Testis (tissue), 3 donors: ENCODE measurements around the gene STX16. TPM values are rescaled to one million over a fixed set of nuclear protein-coding genes. Genes with fewer than 3 reads are reported as not detected.

Experiments used
- DNase-seq: peaks from one replicate; pipeline ENCODE4 v3.0.0-alpha.2; 2019
- H3K27ac ChIP-seq, 2 donors: fragments of 200-600 bp; sonication (generic); one replicate each; pipeline ENCODE4 v1.5.1; 2019
- H3K27me3 ChIP-seq: fragments of 200-600 bp; sonication (generic); one replicate; pipeline ENCODE4 v1.5.1; 2019
- H3K36me3 ChIP-seq: fragments of 200-600 bp; sonication (generic); one replicate; pipeline ENCODE4 v1.5.1; 2017; ENCODE audit warnings: low read depth; ENCODE audit errors: missing control alignments
- H3K4me1 ChIP-seq: fragments of 200-600 bp; sonication (generic); one replicate; pipeline ENCODE4 v1.5.1; 2019
- H3K4me3 ChIP-seq, 2 donors: fragments of 200-600 bp; sonication (generic); one replicate each; pipeline ENCODE4 v1.5.1; 2017 to 2019
- H3K9me3 ChIP-seq: fragments of 200-600 bp; sonication (generic); one replicate; pipeline ENCODE4 v1.5.1; 2017
- POLR2A ChIP-seq: fragments of 450-650 bp; IDR thresholded peaks from one replicate; pipeline ENCODE4 v1.6.1; 2017; ENCODE audit warnings: antibody characterized with exemption, mild to moderate bottlenecking, moderate library complexity
- WGBS, 2 donors: methylation state at CpG; one replicate each; pipeline ENCODE4 v1.1.5; 2018; 5-methylcytosine and 5-hydroxymethylcytosine counted together
- intact Hi-C: fragments of 100-400 bp; cut with DNase I; formaldehyde crosslinking; loops from one replicate; pipeline ENCODE4 v1.15.1; 2023; ENCODE audit warnings: low total_unique reads
- polyA plus RNA-seq: library from polyadenylated mRNA; stranded (reverse); fragments of 350-450 nt; fragmentation: Illumina TruSeq; extraction: RNeasy Lipid Tissue Mini Kit (QIAGEN cat#74804); gene quantifications from one replicate; pipeline ENCODE4 v1.2.3, GENCODE V29; 2014; ENCODE audit warnings: low read depth, low replicate concordance; ENCODE audit not compliant: insufficient read depth
- total RNA-seq, 2 donors: library from RNA; depleted of rRNA; stranded (reverse); fragments of >200 nt; gene quantifications; one replicate each; pipeline ENCODE4 v1.2.3, GENCODE V29; 2016
- TF ChIP-seq, protein P1 (sequence below), 3 experiments: fragments of 450-650 bp in 2 of 3; fragments of 200-600 bp in 1 of 3; sonication (generic) in 1 of 3; IDR thresholded peaks; one replicate each; pipeline ENCODE4 v1.5.1; 2016 to 2019; ENCODE audit warnings: antibody characterized with exemption in 3 of 3, mild to moderate bottlenecking in 2 of 3, moderate library complexity in 1 of 3

STX16 gene
- total and polyA plus RNA-seq, 3 donors from 2014 or later = 79.3 to 124 (median 107) TPM

- intact Hi-C loops = loop anchor here (10.0 kb wide), 1 partner anchor 52 kb away; no protein-coding TSS in a partner anchor
- no peak for TF ChIP-seq POLR2A
- TF ChIP-seq, protein P1, sequence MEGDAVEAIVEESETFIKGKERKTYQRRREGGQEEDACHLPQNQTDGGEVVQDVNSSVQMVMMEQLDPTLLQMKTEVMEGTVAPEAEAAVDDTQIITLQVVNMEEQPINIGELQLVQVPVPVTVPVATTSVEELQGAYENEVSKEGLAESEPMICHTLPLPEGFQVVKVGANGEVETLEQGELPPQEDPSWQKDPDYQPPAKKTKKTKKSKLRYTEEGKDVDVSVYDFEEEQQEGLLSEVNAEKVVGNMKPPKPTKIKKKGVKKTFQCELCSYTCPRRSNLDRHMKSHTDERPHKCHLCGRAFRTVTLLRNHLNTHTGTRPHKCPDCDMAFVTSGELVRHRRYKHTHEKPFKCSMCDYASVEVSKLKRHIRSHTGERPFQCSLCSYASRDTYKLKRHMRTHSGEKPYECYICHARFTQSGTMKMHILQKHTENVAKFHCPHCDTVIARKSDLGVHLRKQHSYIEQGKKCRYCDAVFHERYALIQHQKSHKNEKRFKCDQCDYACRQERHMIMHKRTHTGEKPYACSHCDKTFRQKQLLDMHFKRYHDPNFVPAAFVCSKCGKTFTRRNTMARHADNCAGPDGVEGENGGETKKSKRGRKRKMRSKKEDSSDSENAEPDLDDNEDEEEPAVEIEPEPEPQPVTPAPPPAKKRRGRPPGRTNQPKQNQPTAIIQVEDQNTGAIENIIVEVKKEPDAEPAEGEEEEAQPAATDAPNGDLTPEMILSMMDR (IDR thresholded peaks at IDR 0.05) = no peak
- Histone ChIP-seq H3K36me3 (no peaks in the 10 kb centered on the region), H3K27ac (no peak overlapping the region), H3K4me3 (no peak overlapping the region), H3K9me3 (no peaks in the 10 kb centered on the region), H3K4me1 (peaks cover 19% of the 10 kb centered on the region), H3K27me3 (no peaks in the 10 kb centered on the region)
- DNase-seq = no peak
- WGBS, 2 donors = 51 to 58% methylated on average over 2 of the region's 2 CpGs
These were observed 5.7 kb downstream of the STX16 start for GRCh38 chr20:58656831-58657230.

DNA sequence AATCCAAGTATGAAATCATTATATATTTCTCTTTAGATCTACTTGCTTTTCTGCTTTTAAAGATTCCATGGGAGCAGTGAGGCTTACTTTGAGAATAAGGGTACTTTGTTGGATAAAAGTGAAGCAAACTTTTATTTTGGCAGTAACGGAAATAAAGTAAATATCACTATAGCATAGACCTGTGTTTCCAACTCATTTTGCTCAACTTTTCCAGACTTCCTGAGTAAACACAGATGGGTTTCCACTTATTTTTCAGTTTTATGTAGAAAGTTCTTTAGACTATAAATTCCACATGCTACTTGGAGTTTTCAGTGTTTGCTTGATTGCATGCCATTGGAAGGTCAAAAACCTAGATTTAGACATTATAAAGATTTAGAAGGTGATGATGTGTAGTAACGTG is 6.2 kb downstream of the STX16 start:
- WGBS, 2 donors = 82 to 88% methylated on average over 2 of the region's 2 CpGs
- TF ChIP-seq, protein P1 (IDR thresholded peaks at IDR 0.05) = no peak
- no peak for TF ChIP-seq POLR2A
- intact Hi-C loops = loop anchor here (10.0 kb wide), 1 partner anchor 52 kb away; no protein-coding TSS in a partner anchor
- H3K27ac ChIP-seq = no peak overlapping the region
- H3K27me3 ChIP-seq = no peaks in the 10 kb centered on the region
- no peaks in the 10 kb centered on the region for H3K9me3 ChIP-seq
- H3K36me3 ChIP-seq = no peaks in the 10 kb centered on the region
- DNase-seq = no peak
- peaks cover 19% of the 10 kb centered on the region for H3K4me1 ChIP-seq
- H3K4me3 ChIP-seq = no peak overlapping the region

DNA sequence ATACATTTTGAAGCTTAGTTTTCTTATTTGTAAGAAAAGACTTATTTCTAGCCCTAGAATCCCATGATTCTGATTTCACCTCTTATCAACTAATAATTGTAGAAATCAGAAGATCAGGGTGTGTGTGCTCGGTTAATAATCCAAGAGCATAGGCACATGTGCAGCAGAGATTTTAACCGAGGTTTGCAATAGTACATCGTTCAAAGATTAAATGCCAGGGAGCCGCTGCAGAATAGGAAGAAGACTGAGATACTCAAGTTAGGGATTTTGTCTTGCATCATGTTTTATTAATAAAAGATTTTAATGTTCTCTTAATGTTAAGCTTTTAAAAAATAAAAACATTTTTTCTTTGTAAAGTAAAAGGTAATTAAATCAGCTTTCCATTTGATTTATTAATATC is 6.9 kb downstream of the STX16 start:
- Histone ChIP-seq H3K4me1 (peaks cover 17% of the 10 kb centered on the region), H3K9me3 (no peaks in the 10 kb centered on the region), H3K36me3 (no peaks in the 10 kb centered on the region), H3K4me3 (no peak overlapping the region), H3K27me3 (no peaks in the 10 kb centered on the region), H3K27ac (no peak overlapping the region)
- intact Hi-C loops = loop anchor here (10.0 kb wide), 1 partner anchor 53 kb away; no protein-coding TSS in a partner anchor
- no peak for TF ChIP-seq POLR2A
- TF ChIP-seq, protein P1 (IDR thresholded peaks at IDR 0.05) = no peak
- no peak for DNase-seq
- 43 to 56% methylated on average over 4 of the region's 4 CpGs for WGBS, 2 donors

GRCh38 chr20:58658760-58659159 is 7.7 kb downstream of the STX16 start:
- peaks cover 10% of the 10 kb centered on the region for H3K4me1 ChIP-seq
- no peak for DNase-seq
- no peaks in the 10 kb centered on the region for H3K36me3 ChIP-seq
- H3K27me3 ChIP-seq = no peaks in the 10 kb centered on the region
- TF ChIP-seq, protein P1 (IDR thresholded peaks at IDR 0.05) = no peak
- no peak overlapping the region for H3K27ac ChIP-seq
- intact Hi-C loops = loop anchor here (10.0 kb wide), 1 partner anchor 54 kb away; no protein-coding TSS in a partner anchor
- WGBS, 2 donors = 72 to 87% methylated on average over 4 of the region's 4 CpGs
- no peak overlapping the region for H3K4me3 ChIP-seq
- no peaks in the 10 kb centered on the region for H3K9me3 ChIP-seq

GRCh38 chr20:58659841-58660240 is 8.8 kb downstream of the STX16 start:
- intact Hi-C loops = loop anchor here (10.0 kb wide), 1 partner anchor 55 kb away; no protein-coding TSS in a partner anchor
- Histone ChIP-seq H3K9me3 (no peaks in the 10 kb centered on the region), H3K4me3 (no peak overlapping the region), H3K27ac (no peak overlapping the region), H3K27me3 (no peaks in the 10 kb centered on the region), H3K36me3 (no peaks in the 10 kb centered on the region), H3K4me1 (peaks cover 10% of the 10 kb centered on the region)
- no peak for DNase-seq
- WGBS, 2 donors = 69 to 72% methylated on average over 3 of the region's 3 CpGs
- TF ChIP-seq POLR2A = no peak
- TF ChIP-seq, protein P1 (IDR thresholded peaks at IDR 0.05) = no peak
